WTC11 (cell line): ENCODE measurements around the gene DUSP6. TPM values are rescaled to one million over a fixed set of nuclear protein-coding genes. Genes with fewer than 3 reads are reported as not detected.

Source experiments
- ATAC-seq: fragments of 200-7000 bp; cut with Tn5 transposase; 2 replicates; pipeline ENCODE4 v1.10.0; 2021; ENCODE audit warnings: mild to moderate bottlenecking, moderate library complexity
- CTCF ChIA-PET: fragments of 300-600 bp; sonication (Branson Sonifier 250); formaldehyde crosslinking; loops from one replicate; lab custom pipeline; 2021; ENCODE audit warnings: antibody characterized with exemption; lab: Charles Lee
- POLR2A ChIA-PET: fragments of 350-600 bp; sonication (Branson Sonifier 250); formaldehyde crosslinking; loops from one replicate; lab custom pipeline; 2021; ENCODE audit warnings: antibody characterized with exemption; lab: Charles Lee
- DNase-seq: peaks from one replicate; pipeline ENCODE4 v3.0.0; 2021; ENCODE audit warnings: low spot score
- H3K27ac Mint-ChIP-seq: 2 replicates; pipeline ENCODE4 v1.8.0; 2021; ENCODE audit warnings: mixed read lengths
- H3K27me3 Mint-ChIP-seq: 2 replicates; pipeline ENCODE4 v1.8.0; 2021; ENCODE audit warnings: low read depth, mild to moderate bottlenecking, moderate library complexity, mixed read lengths
- H3K36me3 Mint-ChIP-seq: 2 replicates; pipeline ENCODE4 v1.8.0; 2021; ENCODE audit warnings: mixed read lengths
- H3K4me1 Mint-ChIP-seq: 2 replicates; pipeline ENCODE4 v1.8.0; 2022; ENCODE audit warnings: mixed read lengths
- H3K4me3 Mint-ChIP-seq: 2 replicates; pipeline ENCODE4 v1.8.0; 2021; ENCODE audit warnings: mild to moderate bottlenecking, moderate library complexity, mixed read lengths
- H3K9me3 Mint-ChIP-seq: 2 replicates; pipeline ENCODE4 v1.8.0; 2021; ENCODE audit warnings: mixed read lengths
- CTCF ChIP-seq: fragments of 200-600 bp; IDR thresholded peaks from 2 replicates; pipeline ENCODE4 v1.8.0; 2022; ENCODE audit warnings: antibody characterized with exemption
- ETV6 ChIP-seq: sonication (generic); formaldehyde crosslinking; IDR thresholded peaks from 2 replicates; pipeline ENCODE4 v1.8.1; 2022; ENCODE audit warnings: mild to moderate bottlenecking, missing genetic modification reagents
- FOXK1 ChIP-seq: sonication (generic); formaldehyde crosslinking; IDR thresholded peaks from 2 replicates; pipeline ENCODE4 v1.8.0; 2022; ENCODE audit warnings: mild to moderate bottlenecking, moderate library complexity, missing genetic modification reagents
- FOXP4 ChIP-seq: sonication (generic); formaldehyde crosslinking; IDR thresholded peaks from 2 replicates; pipeline ENCODE4 v1.8.0; 2022; ENCODE audit warnings: mild to moderate bottlenecking, missing genetic modification reagents
- HMGA2 ChIP-seq: fragments of 250-450 bp; sonication (Bioruptor Pico); IDR thresholded peaks from 2 replicates; pipeline ENCODE4 v1.4.0; 2021; ENCODE audit warnings: mild to moderate bottlenecking, moderate library complexity
- IRF1 ChIP-seq: sonication (generic); formaldehyde crosslinking; IDR thresholded peaks from 2 replicates; pipeline ENCODE4 v1.8.0; 2023; ENCODE audit warnings: missing genetic modification reagents
- NR1H2 ChIP-seq: sonication (generic); formaldehyde crosslinking; IDR thresholded peaks from 2 replicates; pipeline ENCODE4 v1.9.0; 2021; ENCODE audit warnings: mild to moderate bottlenecking, moderate library complexity, missing genetic modification reagents
- NR2C2 ChIP-seq: sonication (generic); formaldehyde crosslinking; IDR thresholded peaks from 2 replicates; pipeline ENCODE4 v1.8.0; 2022; ENCODE audit warnings: mild to moderate bottlenecking, missing genetic modification reagents
- NR3C1 ChIP-seq: sonication (generic); formaldehyde crosslinking; conservative IDR thresholded peaks from 2 replicates; pipeline ENCODE4 v1.8.1; 2023; ENCODE audit warnings: low read depth, mild to moderate bottlenecking, missing genetic modification reagents
- OVOL2 ChIP-seq: fragments of 250-450 bp; sonication (Bioruptor Pico); IDR thresholded peaks from 2 replicates; pipeline ENCODE4 v1.9.0; 2021; ENCODE audit warnings: mild to moderate bottlenecking, borderline replicate concordance
- PRDM15 ChIP-seq: sonication (generic); formaldehyde crosslinking; IDR thresholded peaks from 2 replicates; pipeline ENCODE4 v1.8.0; 2022; ENCODE audit warnings: missing genetic modification reagents
- PREB ChIP-seq: sonication (generic); formaldehyde crosslinking; IDR thresholded peaks from 2 replicates; pipeline ENCODE4 v1.8.1; 2022; ENCODE audit warnings: mild to moderate bottlenecking, missing genetic modification reagents, moderate library complexity, borderline replicate concordance
- SP1 ChIP-seq: sonication (generic); formaldehyde crosslinking; conservative IDR thresholded peaks from 2 replicates; pipeline ENCODE4 v1.8.1; 2022; ENCODE audit warnings: missing genetic modification reagents
- TEAD1 ChIP-seq: sonication (generic); formaldehyde crosslinking; IDR thresholded peaks from 2 replicates; pipeline ENCODE4 v1.8.0; 2022; ENCODE audit warnings: mild to moderate bottlenecking, missing genetic modification reagents
- TP53 ChIP-seq: sonication (generic); formaldehyde crosslinking; IDR thresholded peaks from 2 replicates; pipeline ENCODE4 v1.8.1; 2023; ENCODE audit warnings: mild to moderate bottlenecking, missing genetic modification reagents
- USF1 ChIP-seq: sonication (generic); formaldehyde crosslinking; IDR thresholded peaks from 2 replicates; pipeline ENCODE4 v1.8.0; 2022; ENCODE audit warnings: mild to moderate bottlenecking, missing genetic modification reagents
- ZBTB43 ChIP-seq: sonication (generic); formaldehyde crosslinking; IDR thresholded peaks from 2 replicates; pipeline ENCODE4 v1.8.1; 2023; ENCODE audit warnings: mild to moderate bottlenecking, missing genetic modification reagents
- ZMAT4 ChIP-seq: fragments of 250-450 bp; sonication (Bioruptor Pico); IDR thresholded peaks from 2 replicates; pipeline ENCODE4 v1.9.0; 2021; ENCODE audit warnings: mild to moderate bottlenecking
- ZNF121 ChIP-seq: sonication (generic); formaldehyde crosslinking; IDR thresholded peaks from 2 replicates; pipeline ENCODE4 v1.8.0; 2023; ENCODE audit warnings: missing genetic modification reagents
- ZNF232 ChIP-seq: sonication (generic); formaldehyde crosslinking; IDR thresholded peaks from 2 replicates; pipeline ENCODE4 v1.8.0; 2022; ENCODE audit warnings: mild to moderate bottlenecking, missing genetic modification reagents
- ZNF263 ChIP-seq: sonication (generic); formaldehyde crosslinking; IDR thresholded peaks from 2 replicates; pipeline ENCODE4 v1.8.1; 2022; ENCODE audit warnings: low read depth, mild to moderate bottlenecking, moderate library complexity, missing genetic modification reagents
- ZSCAN18 ChIP-seq: fragments of 250-450 bp; sonication (Bioruptor Pico); IDR thresholded peaks from 2 replicates; pipeline ENCODE4 v2.1.2; 2022; ENCODE audit warnings: mild to moderate bottlenecking, moderate library complexity
- total RNA-seq: library from RNA; stranded (reverse); gene quantifications from 3 replicates; pipeline ENCODE4 v1.2.3, GENCODE V29; 2021

Gene DUSP6
- total RNA-seq, 1 experiment from 2014 or later, result 245 TPM

GRCh38 chr12:89352492-89353187 is at the start of gene DUSP6 (continued):
- TF ChIP-seq ZBTB43 (CRISPR knock-in tag), result no peak
- TF ChIP-seq USF1 (CRISPR knock-in tag), result 0 out of 2 replicates have a peak, but pooled peaks have one; percentile 20
- 0 out of 2 replicates have a peak, but pooled peaks have one; percentile 54 for TF ChIP-seq ZNF121
- TF ChIP-seq ETV6 (CRISPR knock-in tag), result peak; percentile 87
- 0 out of 2 replicates have a peak, but pooled peaks have one; percentile 21 for TF ChIP-seq ZNF232 (CRISPR knock-in tag)
- no peak for TF ChIP-seq CTCF
- peak; percentile 92; the same call in 1 of the 2 replicates for TF ChIP-seq TEAD1 (CRISPR knock-in tag)
- TF ChIP-seq NR3C1 (CRISPR knock-in tag), result 0 out of 2 replicates have a peak, but pooled peaks have one; percentile 31
- no peak for TF ChIP-seq NR2C2
- TF ChIP-seq, all 79 proteins: peak for 19

GRCh38 chr12:89401433-89402058 is 49.2 kb upstream of the DUSP6 start:
- POLR2A ChIA-PET, result interaction anchor here (0.7 kb wide), 1 partner anchor 669 kb away, joined by 5 read pairs; no protein-coding TSS in a partner anchor
- CTCF ChIA-PET, result no interaction called here
- Mint-ChIP-seq H3K36me3 (peaks cover 2% of the 10 kb centered on the region; the same call in 1 of the 2 replicates), H3K4me1 (peaks cover 5% of the 10 kb centered on the region; the same call in 1 of the 2 replicates), H3K27ac (no peak overlapping the region), H3K9me3 (peaks cover 13% of the 10 kb centered on the region), H3K27me3 (no peaks in the 10 kb centered on the region), H3K4me3 (no peak overlapping the region)
- ATAC-seq (no peak), DNase-seq (no peak)
- TF ChIP-seq NR1H2 (CRISPR knock-in tag) (no peak), HMGA2 (CRISPR knock-in tag) (no peak), SP1 (CRISPR knock-in tag) (no peak), ZNF263 (no peak), TP53 (CRISPR knock-in tag) (no peak), OVOL2 (CRISPR knock-in tag) (no peak), PRDM15 (CRISPR knock-in tag) (no peak), ZMAT4 (no peak), TEAD1 (CRISPR knock-in tag) (no peak), FOXK1 (CRISPR knock-in tag) (no peak), FOXP4 (CRISPR knock-in tag) (no peak), ZSCAN18 (CRISPR knock-in tag) (no peak), PREB (no peak), IRF1 (no peak)
